ENCODE measurements around the gene GFM2.

DNA sequence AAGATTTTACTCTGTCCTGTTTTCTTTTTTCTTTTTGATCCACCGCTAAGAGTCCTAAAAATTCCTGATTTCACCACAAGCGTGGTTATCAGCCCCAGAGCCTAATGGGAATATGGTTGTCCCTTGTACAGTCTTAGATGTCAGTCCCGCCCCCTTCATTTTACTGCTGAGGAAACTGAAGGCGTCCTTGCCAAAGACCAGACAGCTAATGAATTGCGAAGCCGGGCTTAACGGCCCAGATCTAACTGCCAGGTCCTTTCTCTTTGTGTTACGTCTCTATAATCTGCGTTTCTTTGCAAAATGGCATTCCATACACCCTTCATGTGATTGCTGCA, 629 bp upstream of the GFM2 start:
- no peak for TF ChIP-seq EZH2 (IDR thresholded peaks at IDR 0.05; ENCODE audit: borderline replicate concordance, low read depth, low read length, severe bottlenecking)
- TF ChIP-seq, protein P1, sequence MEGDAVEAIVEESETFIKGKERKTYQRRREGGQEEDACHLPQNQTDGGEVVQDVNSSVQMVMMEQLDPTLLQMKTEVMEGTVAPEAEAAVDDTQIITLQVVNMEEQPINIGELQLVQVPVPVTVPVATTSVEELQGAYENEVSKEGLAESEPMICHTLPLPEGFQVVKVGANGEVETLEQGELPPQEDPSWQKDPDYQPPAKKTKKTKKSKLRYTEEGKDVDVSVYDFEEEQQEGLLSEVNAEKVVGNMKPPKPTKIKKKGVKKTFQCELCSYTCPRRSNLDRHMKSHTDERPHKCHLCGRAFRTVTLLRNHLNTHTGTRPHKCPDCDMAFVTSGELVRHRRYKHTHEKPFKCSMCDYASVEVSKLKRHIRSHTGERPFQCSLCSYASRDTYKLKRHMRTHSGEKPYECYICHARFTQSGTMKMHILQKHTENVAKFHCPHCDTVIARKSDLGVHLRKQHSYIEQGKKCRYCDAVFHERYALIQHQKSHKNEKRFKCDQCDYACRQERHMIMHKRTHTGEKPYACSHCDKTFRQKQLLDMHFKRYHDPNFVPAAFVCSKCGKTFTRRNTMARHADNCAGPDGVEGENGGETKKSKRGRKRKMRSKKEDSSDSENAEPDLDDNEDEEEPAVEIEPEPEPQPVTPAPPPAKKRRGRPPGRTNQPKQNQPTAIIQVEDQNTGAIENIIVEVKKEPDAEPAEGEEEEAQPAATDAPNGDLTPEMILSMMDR (IDR thresholded peaks at IDR 0.05; ENCODE audit: borderline replicate concordance, extremely low read depth, low read length, poor library complexity, severe bottlenecking): no peak

Measured in DND-41 (cell line).